Naive thymus-derived CD4-positive, alpha-beta T cell (primary cell): ENCODE data around the gene SGPL1. TPM values are rescaled to one million over a fixed set of nuclear protein-coding genes. Genes with fewer than 3 reads are reported as not detected.
A peak's percentile ranks its signal among the peaks of the same experiment; 100 is the strongest.

Experiments used
- ATAC-seq: fragments of 150-1000 bp; cut with Tn5 transposase; 2 replicates; pipeline ENCODE4 v1.10.0; 2021; ENCODE audit warnings: mild to moderate bottlenecking, moderate library complexity
- CTCF ChIA-PET: fragments of 350-600 bp; sonication (Branson Sonifier 250); formaldehyde crosslinking; loops from one replicate; lab custom pipeline; 2021; ENCODE audit warnings: antibody characterized with exemption; lab: Charles Lee
- POLR2A ChIA-PET: fragments of 350-600 bp; sonication (Branson Sonifier 250); formaldehyde crosslinking; loops from one replicate; lab custom pipeline; 2021; ENCODE audit warnings: antibody characterized with exemption, inconsistent platforms; lab: Charles Lee
- DNase-seq, 9 donors: peaks; one replicate each; pipeline versions ENCODE4 v3.0.0 to v3.0.0-alpha.2; 2020 to 2022; ENCODE audit warnings: mixed read lengths in 1 of 9
- H3K27ac ChIP-seq: one replicate; pipeline ENCODE4 v1.7.0; 2013; ENCODE audit warnings: mild to moderate bottlenecking, low read depth, low read length, moderate library complexity
- H3K27me3 ChIP-seq, 2 donors: one replicate each; pipeline ENCODE4 v1.7.0; 2013; ENCODE audit warnings: low read length in 2 of 2, mild to moderate bottlenecking in 2 of 2, moderate library complexity in 2 of 2; ENCODE audit not compliant: control insufficient read depth in 2 of 2, insufficient read depth in 2 of 2
- H3K36me3 ChIP-seq, 3 experiments: 1 replicate in 2 of 3; 2 replicates in 1 of 3; pipeline ENCODE4 v1.7.0; 2013; ENCODE audit warnings: low read length in 3 of 3, mild to moderate bottlenecking in 3 of 3, moderate library complexity in 1 of 3; ENCODE audit not compliant: insufficient read depth in 3 of 3, control insufficient read depth in 2 of 3
- H3K4me1 ChIP-seq, 2 donors: one replicate each; pipeline ENCODE4 v1.7.0; 2013; ENCODE audit warnings: low read length in 2 of 2, mild to moderate bottlenecking in 2 of 2, moderate library complexity in 1 of 2; ENCODE audit not compliant: control insufficient read depth in 2 of 2, insufficient read depth in 2 of 2
- H3K4me3 ChIP-seq: 2 replicates; pipeline ENCODE4 v1.7.0; 2013; ENCODE audit warnings: mild to moderate bottlenecking, low read length
- H3K9me3 ChIP-seq, 3 experiments: 1 replicate in 2 of 3; 2 replicates in 1 of 3; pipeline ENCODE4 v1.7.0; 2013; ENCODE audit warnings: low read length in 3 of 3; ENCODE audit not compliant: control insufficient read depth in 2 of 3
- H3K27ac Mint-ChIP-seq, 9 donors: one replicate each; pipeline ENCODE4 v1.8.0; 2020 to 2022; ENCODE audit warnings: mixed read lengths in 9 of 9, mild to moderate bottlenecking in 8 of 9, moderate library complexity in 5 of 9, inconsistent platforms in 2 of 9
- H3K27me3 Mint-ChIP-seq, 5 donors: one replicate each; pipeline ENCODE4 v1.8.0; 2021 to 2022; ENCODE audit warnings: mixed read lengths in 5 of 5, mild to moderate bottlenecking in 1 of 5
- H3K36me3 Mint-ChIP-seq, 5 donors: one replicate each; pipeline ENCODE4 v1.8.0; 2020 to 2022; ENCODE audit warnings: mixed read lengths in 5 of 5, mild to moderate bottlenecking in 3 of 5, inconsistent platforms in 1 of 5
- H3K4me1 Mint-ChIP-seq, 7 donors: one replicate each; pipeline ENCODE4 v1.8.0; 2020 to 2022; ENCODE audit warnings: mixed read lengths in 7 of 7, mild to moderate bottlenecking in 3 of 7, inconsistent platforms in 1 of 7
- H3K4me3 Mint-ChIP-seq, 10 donors: one replicate each; pipeline ENCODE4 v1.8.0; 2020 to 2022; ENCODE audit warnings: mild to moderate bottlenecking in 10 of 10, mixed read lengths in 10 of 10, moderate library complexity in 6 of 10, inconsistent platforms in 2 of 10
- H3K9me3 Mint-ChIP-seq, 11 donors: one replicate each; pipeline ENCODE4 v1.8.0; 2020 to 2022; ENCODE audit warnings: mixed read lengths in 11 of 11, mild to moderate bottlenecking in 4 of 11, inconsistent platforms in 1 of 11, moderate library complexity in 1 of 11
- intact Hi-C, 2 donors: fragments of 100-400 bp; cut with micrococcal nuclease; formaldehyde crosslinking; loops; one replicate each; pipeline ENCODE4 v1.15.1; 2023
- polyA plus RNA-seq, 2 donors: library from polyadenylated mRNA; unstranded; fragments of 300-500 nt; fragmentation: Illumina TruSeq; gene quantifications; one replicate each; pipeline ENCODE4 v1.2.3, GENCODE V29; 2021
- total RNA-seq, 6 experiments: library from RNA in 5 of 6; stranded (reverse) in 5 of 6; gene quantifications; 1 replicate in 5 of 6; 2 replicates in 1 of 6; pipeline ENCODE4 v1.2.3 and lab custom pipeline; 2021 to 2026

The SGPL1 gene
- total and polyA plus RNA-seq, 7 experiments from 2014 or later = 12.2 to 35.5 (median 24.5) TPM

DNA sequence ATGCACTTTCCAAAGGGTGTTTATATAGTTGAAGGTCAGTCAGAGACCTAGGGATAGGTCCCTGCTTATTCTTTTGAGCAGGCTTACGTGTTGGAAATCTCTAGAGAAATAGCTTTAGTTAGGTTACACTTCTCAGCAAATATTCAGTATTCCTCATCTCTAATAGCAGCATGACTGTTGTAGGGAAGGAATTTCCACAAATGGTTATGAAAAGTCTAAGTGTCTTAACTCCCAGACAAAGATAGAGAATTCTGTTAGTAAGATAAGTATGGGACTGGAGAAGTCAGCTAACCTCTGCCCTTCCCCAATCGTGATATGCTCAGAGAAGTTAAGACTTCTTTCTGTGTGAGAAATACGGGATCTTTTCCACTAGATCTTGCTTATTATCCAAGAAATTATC lies 16.5 kb downstream of the SGPL1 start:
- Histone ChIP-seq H3K4me1 (no peaks in the 10 kb centered on the region), H3K27ac (no peak overlapping the region), H3K27me3 (no peaks in the 10 kb centered on the region), H3K4me3 (no peak overlapping the region), H3K9me3 (no peaks in the 10 kb centered on the region), H3K36me3 (peaks cover 0 to 11% (median 0%) of the 10 kb centered on the region in 3 experiments)
- no peak for DNase-seq
- H3K27ac Mint-ChIP-seq = no peak overlapping the region
- H3K36me3 Mint-ChIP-seq = peaks cover 8 to 50% (median 23%) of the 10 kb centered on the region in 5 donors
- no peak overlapping the region for H3K4me3 Mint-ChIP-seq
- H3K4me1 Mint-ChIP-seq = peaks cover 5 to 26% (median 17%) of the 10 kb centered on the region in 7 donors
- H3K9me3 Mint-ChIP-seq = peaks cover 0 to 5% (median 0%) of the 10 kb centered on the region in 11 donors
- ChIA-PET POLR2A (interaction anchor here (1.2 kb wide), 1 partner anchor 15 kb away, joined by 3 read pairs; no protein-coding TSS in a partner anchor), CTCF (interaction anchor here (0.6 kb wide), 1 partner anchor 193 kb away, joined by 3 read pairs; no protein-coding TSS in a partner anchor)
- intact Hi-C loops = no loop called here
- no peak for ATAC-seq
- no peaks in the 10 kb centered on the region for H3K27me3 Mint-ChIP-seq

DNA sequence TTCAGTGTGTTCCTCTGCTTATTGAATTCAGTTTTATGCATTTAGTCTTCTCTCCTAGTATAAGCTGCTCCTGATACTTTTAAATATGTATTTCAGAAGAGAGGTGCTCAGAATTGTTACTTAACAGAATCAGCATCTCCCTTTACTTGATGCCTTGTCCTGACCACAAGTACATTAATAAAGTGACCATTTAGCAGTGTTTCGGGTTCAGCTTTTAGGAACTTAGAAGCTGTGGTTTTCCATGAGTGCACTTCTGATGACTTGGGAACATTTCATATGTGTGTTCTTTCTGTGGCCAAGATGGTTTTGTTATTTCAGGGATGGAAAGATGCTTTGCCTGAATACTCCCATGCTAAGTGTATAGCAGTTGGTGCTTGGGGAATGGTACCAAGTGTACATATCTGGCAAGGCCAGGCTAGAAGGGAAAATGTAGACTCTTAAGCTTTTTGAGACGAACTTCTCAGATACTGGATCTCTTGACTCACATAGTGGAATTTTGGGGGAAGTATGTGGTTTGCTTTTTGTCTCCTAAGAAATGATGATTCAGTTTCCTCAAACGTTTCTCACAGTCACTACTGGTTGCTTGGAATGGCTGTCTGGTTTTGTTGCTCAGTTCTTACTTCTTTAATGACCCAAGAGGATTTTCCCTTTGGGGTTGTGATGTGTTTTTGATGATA lies 17.2 kb downstream of the SGPL1 start:
- H3K36me3 ChIP-seq = peaks cover 0 to 15% (median 0%) of the 10 kb centered on the region in 3 experiments
- ChIA-PET CTCF (no interaction called here), POLR2A (interaction anchor here (0.6 to 1.2 kb wide), 2 partner anchors 16 to 18 kb away, joined by 3 read pairs; no protein-coding TSS in a partner anchor)
- intact Hi-C loops = no loop called here
- peaks cover 0 to 9% (median 2%) of the 10 kb centered on the region in 11 donors for H3K9me3 Mint-ChIP-seq
- H3K27me3 Mint-ChIP-seq = no peaks in the 10 kb centered on the region
- peaks cover 14 to 52% (median 30%) of the 10 kb centered on the region in 5 donors for H3K36me3 Mint-ChIP-seq
- no peak for DNase-seq
- H3K4me3 ChIP-seq = no peak overlapping the region
- no peak overlapping the region for H3K27ac ChIP-seq
- peaks cover 5 to 26% (median 17%) of the 10 kb centered on the region in 7 donors for H3K4me1 Mint-ChIP-seq
- H3K27me3 ChIP-seq = no peaks in the 10 kb centered on the region
- ATAC-seq = peak; percentile 60
- H3K9me3 ChIP-seq = no peaks in the 10 kb centered on the region
- no peak overlapping the region for H3K27ac Mint-ChIP-seq
- no peak overlapping the region for H3K4me3 Mint-ChIP-seq
- H3K4me1 ChIP-seq = no peaks in the 10 kb centered on the region

DNA sequence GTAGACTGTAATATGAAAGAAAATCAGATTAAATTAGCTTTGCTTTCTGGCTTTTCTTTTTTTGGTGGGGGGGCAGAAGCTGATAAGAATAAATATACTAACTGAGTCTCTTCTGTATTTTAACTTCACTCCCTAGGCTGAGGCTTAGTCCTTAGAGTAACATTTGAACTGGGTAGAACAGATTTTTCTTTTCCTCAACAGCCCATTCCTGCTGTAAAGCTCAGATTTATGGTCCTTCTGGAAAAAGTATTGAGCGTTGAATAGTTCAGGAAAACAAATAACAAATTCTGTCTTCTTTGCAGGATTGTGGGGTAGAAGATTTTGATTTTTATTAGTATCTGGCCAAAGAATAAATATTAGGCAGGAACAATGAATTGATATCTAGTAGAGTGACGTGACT lies 17.9 kb downstream of the SGPL1 start:
- no peak overlapping the region for H3K27ac ChIP-seq
- ChIA-PET POLR2A (interaction anchor here (1.1 kb wide), 1 partner anchor 17 kb away, joined by 3 read pairs; no protein-coding TSS in a partner anchor), CTCF (no interaction called here)
- Mint-ChIP-seq H3K27me3 (no peaks in the 10 kb centered on the region), H3K4me1 (peaks cover 5 to 26% (median 21%) of the 10 kb centered on the region in 7 donors), H3K4me3 (no peak overlapping the region), H3K9me3 (peaks cover 0 to 9% (median 2%) of the 10 kb centered on the region in 11 donors), H3K27ac (peak overlapping the region in 1 of 9 donors; percentile 25), H3K36me3 (peaks cover 17 to 58% (median 36%) of the 10 kb centered on the region in 5 donors)
- H3K27me3 ChIP-seq = no peaks in the 10 kb centered on the region
- no peaks in the 10 kb centered on the region for H3K9me3 ChIP-seq
- no peaks in the 10 kb centered on the region for H3K4me1 ChIP-seq
- no peak for DNase-seq
- H3K4me3 ChIP-seq = no peak overlapping the region
- intact Hi-C loops = no loop called here
- no peak for ATAC-seq
- H3K36me3 ChIP-seq = peaks cover 0 to 15% (median 0%) of the 10 kb centered on the region in 3 experiments

DNA sequence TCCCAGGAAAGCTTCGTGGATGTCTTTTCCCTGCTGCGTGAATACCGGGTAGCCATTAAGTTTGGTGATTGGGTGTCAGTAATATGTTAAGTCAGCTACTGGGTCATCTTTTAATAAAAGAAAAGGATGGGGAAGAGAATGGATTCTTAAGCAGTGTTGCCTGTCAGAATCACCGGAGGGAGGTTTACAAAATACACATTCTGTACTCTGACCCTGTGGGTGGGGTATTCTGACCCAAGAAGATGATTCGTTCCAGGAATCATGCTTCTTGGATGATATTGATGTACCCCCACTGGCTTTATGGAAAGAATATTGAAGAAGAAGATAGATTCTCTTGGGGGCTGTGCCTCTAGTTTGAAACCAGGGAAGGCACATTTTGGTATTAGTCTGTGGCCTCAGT lies 18.3 kb downstream of the SGPL1 start:
- Histone ChIP-seq H3K36me3 (peaks cover 0 to 15% (median 0%) of the 10 kb centered on the region in 3 experiments), H3K4me1 (no peaks in the 10 kb centered on the region), H3K9me3 (no peaks in the 10 kb centered on the region), H3K27ac (no peak overlapping the region), H3K27me3 (no peaks in the 10 kb centered on the region), H3K4me3 (no peak overlapping the region)
- H3K27me3 Mint-ChIP-seq = no peaks in the 10 kb centered on the region
- ChIA-PET CTCF (no interaction called here), POLR2A (interaction anchor here (1.1 kb wide), 1 partner anchor 17 kb away, joined by 3 read pairs; no protein-coding TSS in a partner anchor)
- peaks cover 0 to 9% (median 2%) of the 10 kb centered on the region in 11 donors for H3K9me3 Mint-ChIP-seq
- peaks cover 5 to 26% (median 21%) of the 10 kb centered on the region in 7 donors for H3K4me1 Mint-ChIP-seq
- DNase-seq (no peak), ATAC-seq (no peak)
- intact Hi-C loops = no loop called here
- peaks cover 17 to 58% (median 36%) of the 10 kb centered on the region in 5 donors for H3K36me3 Mint-ChIP-seq
- no peak overlapping the region for H3K4me3 Mint-ChIP-seq
- peak overlapping the region in 1 of 9 donors; percentile 25 for H3K27ac Mint-ChIP-seq

- Histone ChIP-seq H3K27me3 (no peaks in the 10 kb centered on the region), H3K27ac (no peak overlapping the region), H3K4me3 (no peak overlapping the region), H3K4me1 (no peaks in the 10 kb centered on the region), H3K36me3 (peaks cover 0 to 15% (median 0%) of the 10 kb centered on the region in 3 experiments), H3K9me3 (no peaks in the 10 kb centered on the region)
- Mint-ChIP-seq H3K27me3 (no peaks in the 10 kb centered on the region), H3K9me3 (peaks cover 0 to 9% (median 2%) of the 10 kb centered on the region in 11 donors), H3K36me3 (peaks cover 17 to 56% (median 36%) of the 10 kb centered on the region in 5 donors), H3K4me3 (no peak overlapping the region), H3K4me1 (peaks cover 5 to 26% (median 20%) of the 10 kb centered on the region in 7 donors), H3K27ac (no peak overlapping the region)
- CTCF ChIA-PET = no interaction called here
- DNase-seq (no peak), ATAC-seq (peak; percentile 32)
- POLR2A ChIA-PET = interaction anchor here (1.1 kb wide), 1 partner anchor 18 kb away, joined by 3 read pairs; no protein-coding TSS in a partner anchor
- intact Hi-C loops = no loop called here
Measured at GRCh38 chr10:70834441-70835151, 18.8 kb downstream of the SGPL1 start.

GRCh38 chr10:70836319-70836718 lies 20.6 kb downstream of the SGPL1 start:
- Histone ChIP-seq H3K27me3 (no peaks in the 10 kb centered on the region), H3K27ac (no peak overlapping the region), H3K4me1 (no peaks in the 10 kb centered on the region), H3K36me3 (peaks cover 0 to 15% (median 0%) of the 10 kb centered on the region in 3 experiments), H3K9me3 (no peaks in the 10 kb centered on the region), H3K4me3 (no peak overlapping the region)
- Mint-ChIP-seq H3K27ac (no peak overlapping the region), H3K4me3 (no peak overlapping the region), H3K27me3 (no peaks in the 10 kb centered on the region), H3K9me3 (peaks cover 0 to 9% (median 2%) of the 10 kb centered on the region in 11 donors), H3K4me1 (peaks cover 5 to 29% (median 22%) of the 10 kb centered on the region in 7 donors), H3K36me3 (peaks cover 17 to 56% (median 37%) of the 10 kb centered on the region in 5 donors)
- no peak for DNase-seq
- intact Hi-C loops = no loop called here
- no peak for ATAC-seq
- CTCF ChIA-PET = interaction anchor here (0.6 kb wide), 1 partner anchor 21 kb away, joined by 3 read pairs; no protein-coding TSS in a partner anchor
- POLR2A ChIA-PET = no interaction called here
